HepG2 (cell line): ENCODE measurements around the gene TBKBP1. TPM values are rescaled to one million over a fixed set of nuclear protein-coding genes. Genes with fewer than 3 reads are reported as not detected.

Experiments used
- AKNA ChIP-seq: sonication (generic); formaldehyde crosslinking; IDR thresholded peaks from 2 replicates; pipeline ENCODE4 v1.4.0; 2020; ENCODE audit warnings: missing genetic modification reagents, borderline replicate concordance
- CAMTA2 ChIP-seq: sonication (generic); formaldehyde crosslinking; IDR thresholded peaks from 2 replicates; pipeline ENCODE4 v1.4.0; 2020; ENCODE audit warnings: mild to moderate bottlenecking, missing genetic modification reagents, borderline replicate concordance
- CREBL2 ChIP-seq: sonication (generic); formaldehyde crosslinking; IDR thresholded peaks from 2 replicates; pipeline ENCODE4 v1.8.1; 2023; ENCODE audit warnings: missing genetic modification reagents, mild to moderate bottlenecking, borderline replicate concordance
- FOXJ3 ChIP-seq: sonication (generic); formaldehyde crosslinking; IDR thresholded peaks from 2 replicates; pipeline ENCODE4 v1.4.0; 2020; ENCODE audit warnings: missing genetic modification reagents, mild to moderate bottlenecking, borderline replicate concordance
- PAX8 ChIP-seq: sonication (generic); formaldehyde crosslinking; IDR thresholded peaks from 2 replicates; pipeline ENCODE4 v1.8.0; 2022; ENCODE audit warnings: mild to moderate bottlenecking, missing genetic modification reagents, borderline replicate concordance
- SMAD1 ChIP-seq: sonication (generic); formaldehyde crosslinking; IDR thresholded peaks from 2 replicates; pipeline ENCODE4 v1.4.0; 2020; ENCODE audit warnings: missing genetic modification reagents, low read depth, mild to moderate bottlenecking, borderline replicate concordance
- TRIM22 ChIP-seq: fragments of 450-650 bp; IDR thresholded peaks from 2 replicates; pipeline ENCODE4 v1.6.1; 2017
- ZBTB40 ChIP-seq, 2 experiments: fragments of 450-650 bp in 1 of 2; sonication (generic) in 1 of 2; formaldehyde crosslinking in 1 of 2; IDR thresholded peaks; 2 replicates each; pipeline versions ENCODE4 v1.6.1 to v1.8.0; 2016 to 2022; ENCODE audit warnings: antibody characterized with exemption in 1 of 2, mild to moderate bottlenecking in 1 of 2, missing genetic modification reagents in 1 of 2
- ZSCAN29 ChIP-seq: sonication (generic); formaldehyde crosslinking; conservative IDR thresholded peaks from 2 replicates; pipeline ENCODE4 v1.4.0; 2020; ENCODE audit warnings: mild to moderate bottlenecking, missing genetic modification reagents
- polyA plus RNA-seq, 8 experiments: library from polyadenylated mRNA; depleted of rRNA in 3 of 8; stranded (reverse) in 7 of 8; unstranded in 1 of 8; fragments of >200 nt; fragmentation: Illumina TruSeq in 4 of 8; extraction: Trizol in 4 of 8; gene quantifications; 2 replicates each; pipeline versions ENCODE4 v1.2.1 to v1.2.3, GENCODE V29; 2011 to 2016; ENCODE audit warnings: low read depth in 4 of 8, missing spikeins in 1 of 8, mixed read lengths in 1 of 8; ENCODE audit not compliant: insufficient read depth in 1 of 8
- total RNA-seq, 5 experiments: library from RNA; depleted of rRNA; stranded (reverse); fragments of >200 nt; fragmentation: Illumina TruSeq; extraction: Trizol; gene quantifications; 2 replicates each; pipeline ENCODE4 v1.2.3, GENCODE V29; 2016; ENCODE audit warnings: low read depth in 1 of 5
- TF ChIP-seq, protein P1 (sequence below): sonication (generic); formaldehyde crosslinking; IDR thresholded peaks from 2 replicates; pipeline ENCODE4 v1.5.1; 2020; ENCODE audit warnings: mild to moderate bottlenecking, missing genetic modification reagents, moderate library complexity

TBKBP1 gene
- total and polyA plus RNA-seq, 2 of the 13 experiments (the other 11 are each of a cell fraction or from before 2014, with no cell fraction given), result 2.6 to 7.0 TPM

DNA sequence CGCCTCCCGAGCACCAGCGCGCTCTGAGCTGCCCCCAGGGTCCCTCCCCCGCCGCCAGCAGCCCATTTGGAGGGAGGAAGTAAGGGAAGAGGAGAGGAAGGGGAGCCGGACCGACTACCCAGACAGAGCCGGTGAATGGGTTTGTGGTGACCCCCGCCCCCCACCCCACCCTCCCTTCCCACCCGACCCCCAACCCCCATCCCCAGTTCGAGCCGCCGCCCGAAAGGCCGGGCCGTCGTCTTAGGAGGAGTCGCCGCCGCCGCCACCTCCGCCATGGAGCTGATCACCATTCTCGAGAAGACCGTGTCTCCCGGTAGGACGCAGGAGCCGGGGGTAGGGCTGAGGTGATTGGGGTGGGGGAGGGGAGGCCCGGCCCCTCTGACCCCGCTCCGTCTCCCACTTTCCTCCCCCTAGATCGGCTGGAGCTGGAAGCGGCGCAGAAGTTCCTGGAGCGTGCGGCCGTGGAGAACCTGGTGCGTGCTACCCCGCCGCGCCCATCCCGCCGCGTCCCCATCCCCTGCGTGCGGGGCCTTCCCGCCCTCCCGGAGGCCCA lies 43.9 kb upstream of the TBKBP1 start (continued):
- TF ChIP-seq AKNA, result no peak
- TF ChIP-seq, protein P1, sequence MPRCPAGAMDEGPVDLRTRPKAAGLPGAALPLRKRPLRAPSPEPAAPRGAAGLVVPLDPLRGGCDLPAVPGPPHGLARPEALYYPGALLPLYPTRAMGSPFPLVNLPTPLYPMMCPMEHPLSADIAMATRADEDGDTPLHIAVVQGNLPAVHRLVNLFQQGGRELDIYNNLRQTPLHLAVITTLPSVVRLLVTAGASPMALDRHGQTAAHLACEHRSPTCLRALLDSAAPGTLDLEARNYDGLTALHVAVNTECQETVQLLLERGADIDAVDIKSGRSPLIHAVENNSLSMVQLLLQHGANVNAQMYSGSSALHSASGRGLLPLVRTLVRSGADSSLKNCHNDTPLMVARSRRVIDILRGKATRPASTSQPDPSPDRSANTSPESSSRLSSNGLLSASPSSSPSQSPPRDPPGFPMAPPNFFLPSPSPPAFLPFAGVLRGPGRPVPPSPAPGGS (CRISPR knock-in tag), result no peak
- TF ChIP-seq PAX8 (CRISPR knock-in tag), result no peak
- no peak for TF ChIP-seq ZSCAN29 (CRISPR knock-in tag)
- peak; percentile 38; the same call in 1 of the 2 replicates for TF ChIP-seq CREBL2 (CRISPR knock-in tag)
- no peak for TF ChIP-seq TRIM22
- TF ChIP-seq ZBTB40 (IDR thresholded peaks at IDR 0.05), result no peak
- TF ChIP-seq ZBTB40 (CRISPR knock-in tag; IDR thresholded peaks at IDR 0.05), result peak; percentile 43; the same call in 1 of the 2 replicates
- no peak; the same call in 1 of the 2 replicates for TF ChIP-seq SMAD1 (CRISPR knock-in tag)
- TF ChIP-seq CAMTA2 (CRISPR knock-in tag), result no peak
- TF ChIP-seq FOXJ3 (CRISPR knock-in tag), result no peak
